OCI-LY3 (cell line): Measurements from ENCODE around the gene TSPAN9.

Experiments
- H2AFZ ChIP-seq: fragments of 200-600, 300-600 bp; shearing (Covaris generic); 2 replicates; pipeline ENCODE4 v1.6.0; 2014; ENCODE audit warnings: antibody characterized with exemption, low read depth, low read length
- H3K27ac ChIP-seq: fragments of 200-600, 300-600 bp; sonication (generic); 2 replicates; pipeline ENCODE4 v1.5.1; 2014; ENCODE audit warnings: mild to moderate bottlenecking, low read length, moderate library complexity, mixed read lengths
- H3K27me3 ChIP-seq: fragments of 200-600, 300-600 bp; sonication (generic); 2 replicates; pipeline ENCODE4 v1.6.1; 2014; ENCODE audit warnings: low read depth, low read length, mixed read lengths
- H3K36me3 ChIP-seq: fragments of 200-600, 300-600 bp; sonication (generic); replicated peaks from 2 replicates; pipeline ENCODE3; 2014; ENCODE audit warnings: low read depth, low read length, mixed read lengths
- H3K4me1 ChIP-seq: fragments of 300-600, 200-600 bp; sonication (generic); 2 replicates; pipeline ENCODE4 v1.6.1; 2014; ENCODE audit warnings: low read length, mixed read lengths
- H3K4me2 ChIP-seq: fragments of 200-600, 300-600 bp; sonication (generic); 2 replicates; pipeline ENCODE4 v1.6.1; 2014; ENCODE audit warnings: low read length, mixed read lengths
- H3K4me3 ChIP-seq: fragments of 300-600, 200-600 bp; sonication (generic); 2 replicates; pipeline ENCODE4 v1.5.1; 2014; ENCODE audit warnings: antibody characterized with exemption, mild to moderate bottlenecking, low read length, moderate library complexity
- H3K79me2 ChIP-seq: fragments of 300-600, 200-600 bp; shearing (Covaris generic); 2 replicates; pipeline ENCODE4 v1.6.1; 2014; ENCODE audit warnings: mild to moderate bottlenecking, low read length, mixed read lengths
- H3K9ac ChIP-seq: fragments of 300-600, 200-600 bp; shearing (Covaris generic); 2 replicates; pipeline ENCODE4 v1.6.0; 2014; ENCODE audit warnings: mild to moderate bottlenecking, low read length, moderate library complexity
- H3K9me3 ChIP-seq: fragments of 200-600, 300-600 bp; shearing (Covaris generic); 2 replicates; pipeline ENCODE4 v1.6.1; 2014; ENCODE audit warnings: low read length, mixed read lengths; ENCODE audit not compliant: insufficient read depth
- H4K20me1 ChIP-seq: fragments of 200-600, 300-600 bp; sonication (generic); 2 replicates; pipeline ENCODE4 v1.6.1; 2016; ENCODE audit warnings: low read length, mixed read lengths; ENCODE audit not compliant: insufficient read depth
- EZH2phosphoT487 ChIP-seq: fragments of 200-600 bp; shearing (Covaris generic); IDR thresholded peaks from 2 replicates; pipeline ENCODE4 v1.6.1; 2018; ENCODE audit warnings: antibody characterized with exemption, mixed run types, low read depth
- TF ChIP-seq, protein P1 (sequence below): fragments of 200-600, 300-600 bp; sonication (generic); IDR thresholded peaks from 2 replicates; pipeline ENCODE4 v1.5.1; 2014; ENCODE audit warnings: antibody characterized with exemption, low read length, low read depth

TSPAN9 gene

DNA sequence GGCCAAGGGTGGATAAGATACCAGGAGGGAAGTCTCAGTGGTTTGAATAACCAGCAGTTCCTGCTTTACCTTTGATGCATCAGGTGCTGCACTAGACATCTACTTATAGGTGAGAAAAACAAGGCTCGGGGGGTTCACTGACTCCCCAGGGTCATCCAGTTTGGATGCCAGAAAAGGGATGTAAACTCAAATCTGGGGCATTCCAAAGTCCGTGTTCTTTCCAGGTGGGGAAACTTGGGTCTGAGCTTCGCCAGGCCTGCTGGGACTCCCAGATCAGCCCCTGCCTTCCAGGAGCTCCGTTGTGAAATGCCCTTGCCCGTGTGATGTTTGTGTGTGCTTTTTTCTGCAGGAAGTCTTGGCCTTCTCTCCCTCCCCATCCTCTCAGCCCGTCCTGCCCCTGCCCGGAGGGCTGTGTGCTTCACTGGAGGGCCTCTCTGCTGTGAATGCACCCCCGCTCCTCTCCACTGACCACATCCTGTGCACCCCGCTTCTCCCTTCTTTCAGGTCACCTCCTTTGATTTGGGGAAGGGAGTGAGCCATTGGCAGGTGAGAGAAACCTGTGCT is 42.1 kb downstream of the TSPAN9 start:
- Histone ChIP-seq H3K4me1 (no peaks in the 10 kb centered on the region), H2AFZ (no peak overlapping the region), H4K20me1 (0 out of 2 replicates have a peak, but pooled peaks cover 3% of the 10 kb centered on the region), H3K79me2 (no peaks in the 10 kb centered on the region), H3K9me3 (no peaks in the 10 kb centered on the region), H3K36me3 (no peaks in the 10 kb centered on the region), H3K4me3 (no peak overlapping the region), H3K9ac (no peak overlapping the region), H3K27me3 (peaks cover 57% of the 10 kb centered on the region), H3K4me2 (no peak overlapping the region), H3K27ac (no peak overlapping the region)
- TF ChIP-seq, protein P1, sequence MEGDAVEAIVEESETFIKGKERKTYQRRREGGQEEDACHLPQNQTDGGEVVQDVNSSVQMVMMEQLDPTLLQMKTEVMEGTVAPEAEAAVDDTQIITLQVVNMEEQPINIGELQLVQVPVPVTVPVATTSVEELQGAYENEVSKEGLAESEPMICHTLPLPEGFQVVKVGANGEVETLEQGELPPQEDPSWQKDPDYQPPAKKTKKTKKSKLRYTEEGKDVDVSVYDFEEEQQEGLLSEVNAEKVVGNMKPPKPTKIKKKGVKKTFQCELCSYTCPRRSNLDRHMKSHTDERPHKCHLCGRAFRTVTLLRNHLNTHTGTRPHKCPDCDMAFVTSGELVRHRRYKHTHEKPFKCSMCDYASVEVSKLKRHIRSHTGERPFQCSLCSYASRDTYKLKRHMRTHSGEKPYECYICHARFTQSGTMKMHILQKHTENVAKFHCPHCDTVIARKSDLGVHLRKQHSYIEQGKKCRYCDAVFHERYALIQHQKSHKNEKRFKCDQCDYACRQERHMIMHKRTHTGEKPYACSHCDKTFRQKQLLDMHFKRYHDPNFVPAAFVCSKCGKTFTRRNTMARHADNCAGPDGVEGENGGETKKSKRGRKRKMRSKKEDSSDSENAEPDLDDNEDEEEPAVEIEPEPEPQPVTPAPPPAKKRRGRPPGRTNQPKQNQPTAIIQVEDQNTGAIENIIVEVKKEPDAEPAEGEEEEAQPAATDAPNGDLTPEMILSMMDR: no peak
- no peak for TF ChIP-seq EZH2phosphoT487

DNA sequence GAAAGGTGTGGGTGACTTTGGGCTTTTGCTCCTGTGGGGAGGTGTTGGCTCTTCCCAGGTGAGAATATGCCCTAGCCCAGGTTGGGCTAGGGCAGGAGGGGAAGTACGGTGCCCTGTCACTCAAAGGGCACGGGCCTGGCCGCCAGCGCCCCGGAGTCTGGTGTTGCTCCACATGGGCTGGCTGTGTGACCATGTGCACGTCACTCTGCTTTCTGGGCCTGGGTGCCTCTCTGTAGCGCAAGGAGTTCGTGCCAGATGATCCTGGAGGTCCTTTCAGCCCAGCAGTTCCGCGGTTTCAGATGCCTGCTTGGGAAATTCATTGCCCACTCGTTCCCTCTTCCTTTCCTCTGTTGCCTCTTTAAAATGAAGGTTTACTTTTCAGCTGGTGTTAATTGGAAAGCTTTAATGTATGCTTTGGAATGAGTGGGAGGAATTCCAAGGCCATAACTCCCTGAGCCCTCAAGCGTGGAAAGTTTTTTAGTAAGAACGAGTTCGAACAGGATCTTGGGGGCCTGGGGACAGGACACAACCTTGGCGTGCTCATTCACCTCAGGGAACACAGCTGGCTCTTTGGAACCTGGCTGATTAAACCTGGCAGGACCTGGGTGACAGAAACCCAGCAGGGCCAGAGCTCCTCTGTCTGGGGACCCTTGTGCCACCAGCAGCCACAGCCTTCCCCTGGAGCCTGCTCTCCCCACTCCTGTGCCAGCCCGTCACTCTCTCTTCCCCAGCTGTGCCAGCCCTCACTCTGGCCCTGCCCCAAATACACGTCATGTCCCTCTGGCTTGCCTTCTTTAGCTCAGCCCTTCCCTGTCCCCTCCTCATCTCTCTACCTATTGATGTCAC is 42.8 kb downstream of the TSPAN9 start:
- Histone ChIP-seq H4K20me1 (0 out of 2 replicates have a peak, but pooled peaks cover 3% of the 10 kb centered on the region), H3K4me3 (no peak overlapping the region), H3K79me2 (no peaks in the 10 kb centered on the region), H3K27ac (no peak overlapping the region), H3K4me2 (no peak overlapping the region), H3K9me3 (no peaks in the 10 kb centered on the region), H3K9ac (no peak overlapping the region), H3K27me3 (peaks cover 56% of the 10 kb centered on the region), H3K36me3 (no peaks in the 10 kb centered on the region), H2AFZ (no peak overlapping the region), H3K4me1 (no peaks in the 10 kb centered on the region)
- TF ChIP-seq EZH2phosphoT487: no peak
- TF ChIP-seq, protein P1: no peak

DNA sequence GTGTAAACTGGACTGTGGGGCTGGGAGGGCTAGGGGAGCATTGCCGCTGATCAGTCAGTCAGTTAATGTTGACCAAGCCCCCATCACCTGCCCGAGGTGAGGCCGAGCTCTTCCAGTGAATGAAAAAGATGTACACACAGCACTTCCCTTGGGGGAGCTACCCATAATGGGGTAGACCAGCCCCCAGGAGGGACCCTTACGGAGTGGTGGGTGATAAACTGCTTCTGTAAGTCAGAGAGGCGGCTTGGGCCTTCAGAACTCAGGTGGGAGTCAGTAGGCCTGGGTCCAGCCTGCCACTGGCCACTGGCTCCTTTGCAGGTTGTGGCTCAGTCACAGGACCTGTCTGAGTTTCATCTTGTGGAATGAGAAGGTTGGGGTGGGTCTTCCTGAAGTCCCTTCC is 43.5 kb downstream of the TSPAN9 start:
- Histone ChIP-seq H3K27me3 (peaks cover 52% of the 10 kb centered on the region), H3K79me2 (no peaks in the 10 kb centered on the region), H2AFZ (no peak overlapping the region), H3K27ac (no peak overlapping the region), H3K36me3 (no peaks in the 10 kb centered on the region), H3K9ac (no peak overlapping the region), H3K4me2 (no peak overlapping the region), H3K4me3 (no peak overlapping the region), H4K20me1 (0 out of 2 replicates have a peak, but pooled peaks cover 5% of the 10 kb centered on the region), H3K9me3 (no peaks in the 10 kb centered on the region), H3K4me1 (no peaks in the 10 kb centered on the region)
- TF ChIP-seq, protein P1: no peak
- TF ChIP-seq EZH2phosphoT487: no peak
